ENCODE data around the gene URB2.
A peak's percentile ranks its signal among the peaks of the same experiment; 100 is the strongest.
"Not testable (repeated sequence)": the region's sequence is repeated elsewhere in the genome, so short reads cannot be mapped to it uniquely, and the experiment has no call there.

URB2 gene

GRCh38 chr1:229625915-229626831 is at the start of gene URB2, which contains the start of gene TAF5L:
TSS of gene URB2 (plus strand) at chr1:229626247. CDS start at chr1:229627634, 1,387 bp downstream.
TSS of gene TAF5L (minus strand) at chr1:229626122. CDS start at chr1:229614482, 11,640 bp downstream.
- DNase-seq (ENCODE audit: low spot score), result peak; percentile 96

- no peak for DNase-seq (ENCODE audit: low spot score)
Measured at GRCh38 chr1:229578168-229579058, 47.6 kb upstream of the URB2 start.

DNA sequence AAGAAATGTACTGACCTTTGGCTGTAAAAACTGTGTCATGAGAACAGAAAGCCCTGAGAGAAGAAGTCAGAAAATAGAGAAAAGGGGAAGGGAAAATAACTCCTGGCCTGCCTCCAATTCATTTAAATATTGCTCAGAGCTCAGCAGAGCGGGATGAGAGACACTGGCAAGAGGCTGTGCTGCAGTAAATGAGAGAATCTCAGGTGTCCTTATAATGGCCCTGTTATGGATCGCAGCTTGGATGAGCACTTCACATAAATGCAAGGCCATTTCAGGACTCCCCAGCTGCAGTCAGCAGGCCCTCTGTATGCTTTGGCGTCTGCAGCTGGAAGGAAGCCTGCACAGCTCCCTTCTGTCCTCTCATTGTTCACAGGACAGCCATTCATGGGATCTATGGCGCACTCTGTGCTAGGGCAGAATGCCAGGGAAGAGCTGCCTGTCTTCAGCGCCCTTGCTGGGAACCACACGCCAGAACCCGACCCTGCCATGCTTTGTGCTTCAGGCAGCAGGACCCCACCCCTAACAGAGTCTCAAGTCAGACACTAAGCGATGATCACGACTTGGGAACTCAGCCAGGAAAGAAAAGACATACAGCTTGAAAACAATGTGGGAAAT is 46.9 kb upstream of the URB2 start:
- no peak for DNase-seq (ENCODE audit: low spot score)

- no peak for DNase-seq (ENCODE audit: low spot score)
Measured at GRCh38 chr1:229581485-229581884, 44.6 kb upstream of the URB2 start.

DNA sequence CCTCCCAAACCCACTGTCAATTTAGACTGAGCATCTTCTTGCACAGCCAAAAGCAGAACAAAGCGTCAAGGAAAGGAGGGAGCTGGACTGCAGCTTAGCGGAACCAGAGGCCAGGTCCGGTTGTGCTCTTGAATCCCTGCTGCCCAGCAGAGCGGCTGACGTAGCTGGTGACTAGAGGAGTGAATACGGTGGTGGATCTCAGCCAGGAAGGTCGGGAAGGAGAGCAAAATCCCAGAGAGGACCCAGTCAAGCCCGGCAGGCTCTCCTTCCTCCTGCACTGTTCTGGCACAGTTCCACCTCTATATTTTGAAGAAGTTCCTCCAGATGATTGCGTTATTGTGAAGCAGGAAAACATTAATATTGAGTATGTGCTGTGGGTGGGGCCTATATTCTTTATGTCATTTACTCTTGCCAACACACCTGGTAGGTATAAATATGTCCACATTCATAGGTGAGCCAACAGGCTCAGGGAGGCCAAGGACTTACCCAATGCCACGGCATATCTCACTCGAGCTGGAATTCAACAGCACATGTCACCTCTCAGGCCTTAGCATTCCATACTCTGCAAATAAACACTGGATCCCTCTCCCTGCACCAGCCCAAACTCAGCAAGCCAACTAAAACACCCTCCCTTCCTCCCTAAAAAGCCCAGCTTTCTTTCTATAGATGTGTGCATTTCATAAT is 43.9 kb upstream of the URB2 start:
- peak; percentile 25 for DNase-seq (ENCODE audit: low spot score)

GRCh38 chr1:229582715-229583114 is 43.3 kb upstream of the URB2 start:
- DNase-seq (ENCODE audit: low spot score), result no peak

GRCh38 chr1:229585338-229585737 is 40.7 kb upstream of the URB2 start:
- DNase-seq (ENCODE audit: low spot score), result no peak

- DNase-seq (ENCODE audit: low spot score), result no peak
Measured at GRCh38 chr1:229590119-229590518, 35.9 kb upstream of the URB2 start.

DNA sequence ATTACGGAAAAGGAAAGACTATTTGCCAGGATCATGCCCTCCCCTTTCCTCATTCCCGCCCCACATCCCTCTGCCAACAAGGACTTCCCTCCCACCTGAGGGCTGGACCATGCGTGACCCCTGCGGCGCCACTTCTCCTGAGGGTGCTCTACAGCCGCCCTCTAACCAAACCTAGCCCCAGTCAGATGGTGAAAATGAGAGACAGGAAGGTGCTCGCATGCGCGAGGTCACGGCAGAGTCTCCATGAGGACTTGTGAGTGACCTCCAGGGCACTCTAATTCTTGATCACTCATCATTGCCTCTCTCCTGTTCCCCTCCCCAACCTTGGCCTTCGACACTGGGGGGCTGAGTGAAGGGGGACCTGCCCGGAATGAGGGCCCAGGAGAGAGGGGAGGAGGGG is 32.2 kb upstream of the URB2 start:
- DNase-seq (ENCODE audit: low spot score), result no peak

DNA sequence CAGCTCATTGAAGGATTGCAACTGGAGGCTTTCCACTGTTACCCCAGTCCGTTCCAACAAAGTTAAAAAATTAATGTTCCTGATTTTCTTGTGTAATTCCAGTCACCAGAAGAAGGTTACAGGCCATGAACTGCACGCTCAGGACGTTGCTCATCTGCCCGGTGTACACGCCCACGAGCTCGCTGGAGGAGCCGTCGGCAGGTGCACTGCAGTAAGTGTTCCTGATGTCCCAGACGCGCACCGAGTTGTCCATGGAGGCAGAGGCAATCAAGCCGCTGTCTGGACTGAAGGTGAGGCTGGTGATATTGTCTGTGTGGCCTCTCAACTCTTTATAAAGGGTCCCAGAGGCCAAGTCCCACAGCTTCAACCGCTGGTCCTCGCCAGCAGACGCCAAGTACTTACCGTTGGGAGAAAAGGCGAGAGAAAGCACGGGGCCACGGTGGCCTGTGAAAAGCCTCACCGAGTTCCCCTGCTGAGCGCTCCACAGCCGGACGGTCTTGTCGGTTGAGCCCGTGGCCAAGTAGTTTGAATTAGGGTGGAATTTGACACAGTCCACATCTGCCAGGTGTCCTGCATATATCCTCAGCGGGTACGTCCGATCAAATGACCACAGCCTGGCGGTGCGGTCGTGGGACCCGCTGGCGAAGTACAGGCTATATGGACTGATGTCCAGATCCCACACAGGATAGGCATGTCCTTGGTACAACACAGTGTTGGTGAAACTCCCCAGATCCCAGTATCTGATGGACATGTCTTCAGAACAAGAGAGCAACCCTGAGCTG is 31.6 kb upstream of the URB2 start:
- DNase-seq (ENCODE audit: low spot score), result no peak

- DNase-seq (ENCODE audit: low spot score), result not testable (repeated sequence)
Measured at GRCh38 chr1:229595876-229596275, 30.2 kb upstream of the URB2 start.

DNA sequence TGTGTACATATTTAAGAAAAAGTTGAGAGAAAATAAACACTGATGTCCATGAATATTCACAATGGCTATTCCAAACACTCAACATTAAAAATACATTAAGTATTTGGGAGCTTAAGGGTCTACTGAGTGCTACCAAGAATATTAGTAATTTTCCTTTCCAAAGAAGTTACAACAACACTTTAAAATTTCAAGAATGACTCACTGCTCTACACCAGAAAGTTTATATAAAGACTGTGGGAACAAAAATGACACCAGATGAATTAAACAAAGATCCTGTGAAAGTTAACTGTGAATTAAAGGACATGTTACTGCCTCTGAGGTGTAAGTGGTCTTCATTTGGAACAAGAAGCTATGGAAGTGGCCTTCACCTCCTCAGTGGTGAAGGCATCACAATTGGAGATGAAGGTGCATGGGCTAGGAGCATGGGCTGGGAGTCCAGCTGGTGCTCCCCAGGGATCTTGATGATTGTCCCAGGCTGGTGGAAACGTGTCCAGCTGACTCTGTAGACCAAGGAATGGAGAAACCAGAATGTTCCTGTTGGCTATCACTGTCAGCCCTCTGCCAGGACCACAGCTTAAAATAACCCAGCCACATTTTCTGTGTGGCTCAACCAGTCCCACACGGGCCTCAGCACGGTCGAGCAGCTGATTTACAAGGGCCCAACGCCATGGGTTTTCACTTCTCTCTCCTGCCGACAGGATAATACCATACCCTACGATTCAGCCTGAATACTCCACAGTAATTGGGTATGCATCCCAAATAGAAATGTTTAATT is 28.9 kb upstream of the URB2 start:
- no peak for DNase-seq (ENCODE audit: low spot score)

GRCh38 chr1:229597877-229598276 is 28.2 kb upstream of the URB2 start:
- DNase-seq (ENCODE audit: low spot score), result no peak

GRCh38 chr1:229599218-229599954 is 26.7 kb upstream of the URB2 start:
- DNase-seq (ENCODE audit: low spot score), result no peak

- DNase-seq (ENCODE audit: low spot score), result no peak
Measured at GRCh38 chr1:229600229-229600628, 25.8 kb upstream of the URB2 start.

GRCh38 chr1:229603371-229604005 is 22.6 kb upstream of the URB2 start:
- DNase-seq (ENCODE audit: low spot score), result no peak

DNA sequence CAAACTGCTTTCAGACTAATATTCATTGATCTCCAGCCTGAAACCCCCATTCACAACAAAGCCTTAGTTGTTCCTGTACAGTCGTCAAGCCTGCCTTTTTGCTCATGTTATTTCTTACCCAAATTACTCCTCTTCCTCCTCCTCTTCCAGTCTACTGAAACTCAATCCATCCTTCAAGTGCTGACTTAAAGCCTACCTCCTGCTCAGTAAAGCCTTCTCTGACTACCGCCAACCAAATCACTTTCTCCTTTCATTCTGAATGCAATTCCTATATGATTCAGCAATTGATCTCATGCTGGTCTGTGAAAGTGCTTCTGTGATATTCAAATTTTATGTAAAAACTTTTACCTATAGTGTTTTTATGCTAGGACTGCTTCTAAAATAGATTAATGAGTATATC is 18.7 kb upstream of the URB2 start:
- no peak for DNase-seq (ENCODE audit: low spot score)

DNA sequence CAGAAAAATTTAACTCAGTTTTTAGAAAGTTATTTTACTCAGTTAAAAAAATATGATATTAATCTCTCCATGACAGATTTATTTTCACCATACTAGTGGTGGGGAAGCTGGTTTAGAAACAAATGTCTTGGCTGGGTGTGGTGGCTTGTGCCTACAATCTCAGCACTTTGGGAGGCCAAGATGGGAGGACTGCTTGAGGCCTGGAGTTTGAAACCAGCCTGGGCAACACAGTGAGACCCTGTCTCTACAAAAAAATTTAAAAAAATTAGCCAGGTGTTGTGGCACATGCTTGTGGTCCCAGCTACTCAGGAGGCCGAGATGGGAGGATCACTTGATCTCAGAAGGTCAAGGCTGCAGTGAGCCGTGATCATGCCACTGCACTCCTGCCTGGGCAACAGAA is 17.5 kb upstream of the URB2 start:
- DNase-seq (ENCODE audit: low spot score), result no peak

DNA sequence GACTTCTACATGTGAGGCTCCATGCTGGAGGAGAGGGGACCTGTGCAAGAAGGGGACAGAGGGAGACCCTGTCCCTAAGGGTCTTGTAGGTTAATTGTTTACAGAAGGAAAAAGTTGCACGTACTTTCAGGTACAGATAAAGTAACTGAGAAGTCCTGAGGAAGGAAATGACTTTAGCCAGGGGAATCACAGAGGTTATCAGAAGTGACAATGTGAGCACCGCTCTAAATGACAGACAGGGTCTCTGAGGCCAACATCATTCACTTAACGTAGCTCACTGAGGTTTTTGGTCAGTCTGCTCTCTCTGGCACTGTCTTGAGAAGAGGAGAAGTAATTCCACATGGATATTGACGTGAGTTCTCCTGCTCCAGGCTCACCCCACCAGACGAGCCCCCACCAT is 12.1 kb upstream of the URB2 start:
- DNase-seq (ENCODE audit: low spot score), result no peak

Measured in HuH-7.5 (cell line).